ENCODE data around the gene GRK4. TPM values are rescaled to one million over a fixed set of nuclear protein-coding genes. Genes with fewer than 3 reads are reported as not detected.
"Not testable (repeated sequence)": the region's sequence is repeated elsewhere in the genome, so short reads cannot be mapped to it uniquely, and the experiment has no call there.

The GRK4 gene
- total and polyA plus RNA-seq, 2 experiments from 2014 or later, result 5.8 to 6.5 TPM

GRCh38 chr4:2922453-2923101 is 40.8 kb upstream of the GRK4 start:
- H3K9me2 ChIP-seq (ENCODE audit: insufficient read depth); H3K4me2 ChIP-seq (ENCODE audit: unreplicated experiment); H3K36me3 ChIP-seq (ENCODE audit: low read depth); H3F3A ChIP-seq (ENCODE audit: insufficient read depth); H3K9me3 ChIP-seq (ENCODE audit: low read depth); H4K20me1 ChIP-seq (ENCODE audit: insufficient read depth); H3K9ac ChIP-seq; H2AFZ ChIP-seq; H3K4me1 ChIP-seq (ENCODE audit: insufficient read depth); H3K27me3 ChIP-seq (replicated peaks; ENCODE audit: insufficient read depth); H3K27ac ChIP-seq; in situ Hi-C loops (cut with MboI); H3K4me3 ChIP-seq: not testable (repeated sequence)
- peaks cover 80% of the 10 kb centered on the region for H3K79me2 ChIP-seq (ENCODE audit: insufficient read depth)
- WGBS, 2 experiments (ENCODE audit: low coverage in 1 of 2, low lambda C conversion rate in 2 of 2, missing lambda C conversion rate in 2 of 2), result 69 to 70% methylated on average over 7 of the region's 7 CpGs
- DNase-seq, result peak; percentile 23

- Histone ChIP-seq H3K9ac (no peak overlapping the region), H3K4me3 (no peak overlapping the region), H3K4me1 (ENCODE audit: insufficient read depth) (no peaks in the 10 kb centered on the region), H3F3A (ENCODE audit: insufficient read depth) (no peaks in the 10 kb centered on the region), H3K9me2 (ENCODE audit: insufficient read depth) (no peaks in the 10 kb centered on the region), H3K27me3 (replicated peaks; ENCODE audit: insufficient read depth) (no peaks in the 10 kb centered on the region), H2AFZ (no peak overlapping the region), H3K4me2 (ENCODE audit: unreplicated experiment) (no peak overlapping the region), H3K79me2 (ENCODE audit: insufficient read depth) (peaks cover 74% of the 10 kb centered on the region), H4K20me1 (ENCODE audit: insufficient read depth) (no peaks in the 10 kb centered on the region), H3K27ac (no peak overlapping the region), H3K9me3 (ENCODE audit: low read depth) (no peaks in the 10 kb centered on the region), H3K36me3 (ENCODE audit: low read depth) (peaks cover 8% of the 10 kb centered on the region; the same call in 1 of the 2 replicates)
- no peak for DNase-seq
- 92 to 94% methylated on average over 9 to 10 of the region's 10 CpGs for WGBS, 2 experiments (ENCODE audit: low coverage in 1 of 2, low lambda C conversion rate in 2 of 2, missing lambda C conversion rate in 2 of 2)
- no peak for TF ChIP-seq EZH2phosphoT487 (IDR thresholded peaks at IDR 0.05; ENCODE audit: insufficient read depth, low read depth)
- no peak for TF ChIP-seq EZH2 (IDR thresholded peaks at IDR 0.05; ENCODE audit: insufficient read depth, poor library complexity, severe bottlenecking)
- in situ Hi-C loops (cut with MboI), result no loop called here
Observed at GRCh38 chr4:2923141-2923551, 40.2 kb upstream of the GRK4 start.

GRCh38 chr4:2923668-2924173 is 39.6 kb upstream of the GRK4 start:
- H3K4me1 ChIP-seq (ENCODE audit: insufficient read depth), result no peaks in the 10 kb centered on the region
- in situ Hi-C loops (cut with MboI), result no loop called here

DNA sequence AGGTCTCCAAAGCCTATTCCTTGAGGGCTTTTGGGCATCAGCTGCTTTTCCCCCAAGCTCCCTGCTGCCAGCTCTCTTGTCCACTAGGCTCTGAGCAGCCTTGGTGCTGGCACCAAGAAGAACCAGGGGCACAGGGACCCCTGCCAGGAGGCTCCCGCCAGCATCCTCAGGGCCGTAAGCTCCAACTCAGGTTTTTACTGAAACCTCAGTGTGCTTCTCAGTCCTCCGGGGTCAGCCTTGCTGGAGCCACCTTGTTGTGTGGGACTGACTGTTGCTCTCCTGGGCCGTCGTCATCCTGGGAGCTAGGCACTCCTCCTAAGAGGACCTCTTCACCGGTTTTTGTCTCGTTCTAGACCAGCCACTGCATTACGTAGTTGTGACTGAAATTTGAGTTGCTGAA is 39.1 kb upstream of the GRK4 start:
- Histone ChIP-seq H3K9ac (no peak overlapping the region), H3K79me2 (ENCODE audit: insufficient read depth) (peaks cover 63% of the 10 kb centered on the region), H3K4me2 (ENCODE audit: unreplicated experiment) (no peak overlapping the region), H3K4me3 (no peak overlapping the region), H3K9me3 (ENCODE audit: low read depth) (no peaks in the 10 kb centered on the region), H3K9me2 (ENCODE audit: insufficient read depth) (no peaks in the 10 kb centered on the region), H3K36me3 (ENCODE audit: low read depth) (peaks cover 8% of the 10 kb centered on the region; the same call in 1 of the 2 replicates), H3K4me1 (ENCODE audit: insufficient read depth) (no peaks in the 10 kb centered on the region), H2AFZ (no peak overlapping the region), H3K27me3 (replicated peaks; ENCODE audit: insufficient read depth) (no peaks in the 10 kb centered on the region), H3K27ac (no peak overlapping the region), H3F3A (ENCODE audit: insufficient read depth) (peaks cover 2% of the 10 kb centered on the region; the same call in 1 of the 2 replicates), H4K20me1 (ENCODE audit: insufficient read depth) (no peaks in the 10 kb centered on the region)
- WGBS, 2 experiments (ENCODE audit: low coverage in 1 of 2, low lambda C conversion rate in 2 of 2, missing lambda C conversion rate in 2 of 2), result 88 to 92% methylated on average over 6 to 7 of the region's 8 CpGs
- no peak for DNase-seq
- TF ChIP-seq EZH2 (IDR thresholded peaks at IDR 0.05; ENCODE audit: insufficient read depth, poor library complexity, severe bottlenecking) (no peak), EZH2phosphoT487 (IDR thresholded peaks at IDR 0.05; ENCODE audit: insufficient read depth, low read depth) (no peak)
- in situ Hi-C loops (cut with MboI), result no loop called here

More at GRCh38 chr4:2923668-2924173, 39.6 kb upstream of the GRK4 start:
- Histone ChIP-seq H3K9me2 (ENCODE audit: insufficient read depth) (no peaks in the 10 kb centered on the region), H3K79me2 (ENCODE audit: insufficient read depth) (peaks cover 68% of the 10 kb centered on the region), H3K9ac (no peak overlapping the region), H3K9me3 (ENCODE audit: low read depth) (no peaks in the 10 kb centered on the region), H4K20me1 (ENCODE audit: insufficient read depth) (no peaks in the 10 kb centered on the region), H3K36me3 (ENCODE audit: low read depth) (peaks cover 8% of the 10 kb centered on the region; the same call in 1 of the 2 replicates), H3K4me3 (no peak overlapping the region), H2AFZ (no peak overlapping the region), H3F3A (ENCODE audit: insufficient read depth) (no peaks in the 10 kb centered on the region), H3K27me3 (replicated peaks; ENCODE audit: insufficient read depth) (no peaks in the 10 kb centered on the region), H3K4me2 (ENCODE audit: unreplicated experiment) (no peak overlapping the region), H3K27ac (no peak overlapping the region)
- DNase-seq, result no peak
- TF ChIP-seq EZH2phosphoT487 (IDR thresholded peaks at IDR 0.05; ENCODE audit: insufficient read depth, low read depth), result no peak
- 92 to 93% methylated on average over 16 of the region's 16 CpGs for WGBS, 2 experiments (ENCODE audit: low coverage in 1 of 2, low lambda C conversion rate in 2 of 2, missing lambda C conversion rate in 2 of 2)

Data from GM23248 (cell line).